ENCODE measurements around the gene PLXNA3. TPM values are rescaled to one million over a fixed set of nuclear protein-coding genes. Genes with fewer than 3 reads are reported as not detected.

Gene PLXNA3
- total and polyA plus RNA-seq, 2 donors (not counting 1 experiment from before 2014, with no cell fraction given), result 17.8 to 18.4 TPM

DNA sequence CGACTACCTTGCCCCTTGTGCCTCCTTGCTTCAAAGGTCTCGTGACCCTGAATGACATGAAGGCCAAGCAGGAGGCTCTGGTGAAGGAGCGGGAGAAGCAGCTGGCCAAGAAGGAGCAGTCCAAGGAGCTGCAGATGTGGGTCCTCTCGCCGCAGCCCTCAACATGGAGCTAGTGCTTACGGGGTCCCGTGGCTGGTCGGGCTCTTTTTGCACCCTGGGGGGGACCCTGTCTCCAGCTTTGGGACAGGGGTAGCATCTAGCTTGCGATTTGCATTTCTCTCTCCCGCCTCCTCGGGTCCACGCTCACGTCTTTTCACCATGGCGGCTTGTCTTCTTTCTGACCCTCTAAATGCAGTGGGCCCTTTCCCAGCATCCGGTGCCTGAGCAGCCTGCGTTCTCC is 12.3 kb upstream of the PLXNA3 start:
- no peak for TF ChIP-seq EZH2 (IDR thresholded peaks at IDR 0.05; ENCODE audit: low read length, missing control alignments)
- TF ChIP-seq, protein P1, sequence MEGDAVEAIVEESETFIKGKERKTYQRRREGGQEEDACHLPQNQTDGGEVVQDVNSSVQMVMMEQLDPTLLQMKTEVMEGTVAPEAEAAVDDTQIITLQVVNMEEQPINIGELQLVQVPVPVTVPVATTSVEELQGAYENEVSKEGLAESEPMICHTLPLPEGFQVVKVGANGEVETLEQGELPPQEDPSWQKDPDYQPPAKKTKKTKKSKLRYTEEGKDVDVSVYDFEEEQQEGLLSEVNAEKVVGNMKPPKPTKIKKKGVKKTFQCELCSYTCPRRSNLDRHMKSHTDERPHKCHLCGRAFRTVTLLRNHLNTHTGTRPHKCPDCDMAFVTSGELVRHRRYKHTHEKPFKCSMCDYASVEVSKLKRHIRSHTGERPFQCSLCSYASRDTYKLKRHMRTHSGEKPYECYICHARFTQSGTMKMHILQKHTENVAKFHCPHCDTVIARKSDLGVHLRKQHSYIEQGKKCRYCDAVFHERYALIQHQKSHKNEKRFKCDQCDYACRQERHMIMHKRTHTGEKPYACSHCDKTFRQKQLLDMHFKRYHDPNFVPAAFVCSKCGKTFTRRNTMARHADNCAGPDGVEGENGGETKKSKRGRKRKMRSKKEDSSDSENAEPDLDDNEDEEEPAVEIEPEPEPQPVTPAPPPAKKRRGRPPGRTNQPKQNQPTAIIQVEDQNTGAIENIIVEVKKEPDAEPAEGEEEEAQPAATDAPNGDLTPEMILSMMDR (conservative IDR thresholded peaks at IDR 0.05 in 1 of 2, IDR thresholded peaks at IDR 0.05 in 1 of 2; ENCODE audit: low read depth in 1 of 2, low read length in 2 of 2), result no peak
- Histone ChIP-seq H3K36me3 (ENCODE audit: control insufficient read depth, insufficient read depth, low read length) (peaks cover 16% of the 10 kb centered on the region), H3K79me2 (ENCODE audit: control insufficient read depth, insufficient read depth, low read length) (peaks cover 32% of the 10 kb centered on the region), H3K27me3 (ENCODE audit: control insufficient read depth, insufficient read depth, low read length) (no peaks in the 10 kb centered on the region), H3K4me1 (ENCODE audit: control insufficient read depth, extremely low read depth, insufficient read depth, low read length) (peaks cover 7% of the 10 kb centered on the region), H4K20me1 (ENCODE audit: control insufficient read depth, extremely low read depth, insufficient read depth, low read length) (no peaks in the 10 kb centered on the region), H3K9ac (ENCODE audit: insufficient read depth, low read length) (no peak overlapping the region), H3K9me3 (ENCODE audit: control insufficient read depth, insufficient read depth, low read depth, low read length) (no peaks in the 10 kb centered on the region), H2AFZ (ENCODE audit: low read length) (no peak overlapping the region), H3K4me2 (ENCODE audit: extremely low read depth, insufficient read depth, low read length) (no peak overlapping the region), H3K4me3 (replicated peaks in 1 of 4; ENCODE audit: control extremely low read depth in 1 of 4, insufficient read depth in 1 of 4, low read depth in 3 of 4, low read length in 4 of 4) (no peak overlapping the region), H3K27ac (ENCODE audit: insufficient read depth, low read length) (no peak overlapping the region)
- no peak for DNase-seq (ENCODE audit: low read depth in 2 of 2)

DNA sequence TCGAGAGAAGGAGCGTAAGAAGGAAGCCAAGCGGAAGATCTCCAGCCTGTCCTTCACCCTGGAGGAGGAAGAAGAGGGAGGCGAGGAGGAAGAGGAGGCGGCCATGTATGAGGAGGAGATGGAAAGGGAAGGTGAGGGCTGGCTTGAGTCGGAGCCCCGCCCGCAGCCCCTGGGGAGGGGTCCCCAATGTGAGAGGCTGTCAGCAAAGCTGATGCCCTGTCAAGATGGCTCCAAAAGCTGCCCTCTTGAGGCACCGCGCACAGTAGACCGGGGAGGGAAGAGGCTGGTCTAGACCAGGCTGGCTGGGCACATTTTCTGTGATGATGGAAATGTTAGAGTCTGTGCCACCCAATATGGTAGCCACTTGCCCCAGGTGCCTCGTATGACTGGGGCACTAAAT is 11.7 kb upstream of the PLXNA3 start:
- Histone ChIP-seq H3K79me2 (ENCODE audit: control insufficient read depth, insufficient read depth, low read length) (peaks cover 27% of the 10 kb centered on the region), H3K36me3 (ENCODE audit: control insufficient read depth, insufficient read depth, low read length) (peaks cover 16% of the 10 kb centered on the region), H2AFZ (ENCODE audit: low read length) (no peak overlapping the region), H3K4me2 (ENCODE audit: extremely low read depth, insufficient read depth, low read length) (no peak overlapping the region), H3K27ac (ENCODE audit: insufficient read depth, low read length) (no peak overlapping the region), H4K20me1 (ENCODE audit: control insufficient read depth, extremely low read depth, insufficient read depth, low read length) (no peaks in the 10 kb centered on the region), H3K4me1 (ENCODE audit: control insufficient read depth, extremely low read depth, insufficient read depth, low read length) (peaks cover 7% of the 10 kb centered on the region), H3K9me3 (ENCODE audit: control insufficient read depth, insufficient read depth, low read depth, low read length) (no peaks in the 10 kb centered on the region), H3K4me3 (replicated peaks in 1 of 4; ENCODE audit: control extremely low read depth in 1 of 4, insufficient read depth in 1 of 4, low read depth in 3 of 4, low read length in 4 of 4) (no peak overlapping the region), H3K9ac (ENCODE audit: insufficient read depth, low read length) (no peak overlapping the region), H3K27me3 (ENCODE audit: control insufficient read depth, insufficient read depth, low read length) (no peaks in the 10 kb centered on the region)
- DNase-seq (ENCODE audit: low read depth in 2 of 2), result no peak
- TF ChIP-seq, protein P1 (conservative IDR thresholded peaks at IDR 0.05 in 1 of 2, IDR thresholded peaks at IDR 0.05 in 1 of 2; ENCODE audit: low read depth in 1 of 2, low read length in 2 of 2), result no peak
- TF ChIP-seq EZH2 (IDR thresholded peaks at IDR 0.05; ENCODE audit: low read length, missing control alignments), result no peak

DNA sequence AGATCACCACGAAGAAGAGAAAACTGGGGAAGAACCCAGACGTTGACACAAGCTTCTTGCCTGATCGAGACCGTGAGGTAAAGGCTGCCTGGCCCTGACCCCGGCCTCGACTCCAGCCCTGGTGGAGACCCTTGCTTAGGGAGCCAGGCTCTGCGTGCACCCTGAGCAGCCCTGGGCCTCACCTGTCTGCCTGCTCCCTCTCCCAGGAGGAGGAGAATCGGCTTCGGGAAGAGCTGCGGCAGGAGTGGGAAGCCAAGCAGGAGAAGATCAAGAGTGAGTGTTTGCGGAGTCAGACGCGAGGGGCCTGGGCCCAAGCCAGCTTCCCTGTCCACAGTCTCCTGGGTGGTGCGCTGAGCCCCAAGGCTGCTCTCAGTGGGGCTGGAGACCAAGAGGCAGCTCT is 9.6 kb upstream of the PLXNA3 start:
- Histone ChIP-seq H3K36me3 (ENCODE audit: control insufficient read depth, insufficient read depth, low read length) (peaks cover 8% of the 10 kb centered on the region), H4K20me1 (ENCODE audit: control insufficient read depth, extremely low read depth, insufficient read depth, low read length) (no peaks in the 10 kb centered on the region), H3K4me1 (ENCODE audit: control insufficient read depth, extremely low read depth, insufficient read depth, low read length) (peaks cover 7% of the 10 kb centered on the region), H3K27ac (ENCODE audit: insufficient read depth, low read length) (no peak overlapping the region), H3K9me3 (ENCODE audit: control insufficient read depth, insufficient read depth, low read depth, low read length) (no peaks in the 10 kb centered on the region), H3K27me3 (ENCODE audit: control insufficient read depth, insufficient read depth, low read length) (no peaks in the 10 kb centered on the region), H2AFZ (ENCODE audit: low read length) (no peak overlapping the region), H3K4me3 (replicated peaks in 1 of 4; ENCODE audit: control extremely low read depth in 1 of 4, insufficient read depth in 1 of 4, low read depth in 3 of 4, low read length in 4 of 4) (no peak overlapping the region), H3K9ac (ENCODE audit: insufficient read depth, low read length) (no peak overlapping the region), H3K79me2 (ENCODE audit: control insufficient read depth, insufficient read depth, low read length) (peaks cover 26% of the 10 kb centered on the region), H3K4me2 (ENCODE audit: extremely low read depth, insufficient read depth, low read length) (no peak overlapping the region)
- no peak for TF ChIP-seq EZH2 (IDR thresholded peaks at IDR 0.05; ENCODE audit: low read length, missing control alignments)
- TF ChIP-seq, protein P1 (conservative IDR thresholded peaks at IDR 0.05 in 1 of 2, IDR thresholded peaks at IDR 0.05 in 1 of 2; ENCODE audit: low read depth in 1 of 2, low read length in 2 of 2), result no peak
- DNase-seq (ENCODE audit: low read depth in 2 of 2), result no peak
